Neutrophil (primary cell): ENCODE results near the gene SPECC1L.

Source experiments
- H3K27ac ChIP-seq: fragments of 200-600 bp; sonication (generic); 2 replicates; pipeline ENCODE4 v1.5.1; 2016; ENCODE audit warnings: mild to moderate bottlenecking, moderate library complexity
- H3K27me3 ChIP-seq: fragments of 200-600 bp; sonication (generic); 2 replicates; pipeline ENCODE4 v1.6.0; 2016; ENCODE audit warnings: mild to moderate bottlenecking
- H3K36me3 ChIP-seq: fragments of 200-600 bp; sonication (generic); 2 replicates; pipeline ENCODE4 v1.5.1; 2017
- H3K4me1 ChIP-seq, 2 experiments: fragments of 200-600 bp in 1 of 2; sonication (generic) in 1 of 2; 1 replicate in 1 of 2; 2 replicates in 1 of 2; pipeline versions ENCODE4 v1.5.1 to v1.6.1; 2013 to 2016; ENCODE audit warnings: low read depth in 1 of 2, low read length in 1 of 2, mild to moderate bottlenecking in 1 of 2, moderate library complexity in 1 of 2; ENCODE audit not compliant: control insufficient read depth in 1 of 2, insufficient read depth in 1 of 2
- H3K4me3 ChIP-seq, 2 experiments: fragments of 200-600 bp in 1 of 2; sonication (generic) in 1 of 2; 1 replicate in 1 of 2; 2 replicates in 1 of 2; pipeline ENCODE4 v1.5.1; 2013 to 2016; ENCODE audit warnings: low read depth in 1 of 2, low read length in 1 of 2, mild to moderate bottlenecking in 1 of 2, moderate library complexity in 1 of 2
- H3K9me3 ChIP-seq: fragments of 200-600 bp; sonication (generic); 2 replicates; pipeline ENCODE4 v1.5.1; 2016
- CTCF ChIP-seq: fragments of 200-600 bp; sonication (generic); IDR thresholded peaks from 2 replicates; pipeline ENCODE4 v1.5.1; 2016; ENCODE audit warnings: antibody characterized with exemption

SPECC1L gene

GRCh38 chr22:24361976-24362646, 91.5 kb downstream of the SPECC1L start:
- TF ChIP-seq CTCF: no peak
- H3K4me3 ChIP-seq: no peak overlapping the region
- H3K27me3 ChIP-seq: no peaks in the 10 kb centered on the region
- H3K9me3 ChIP-seq: no peaks in the 10 kb centered on the region
- H3K27ac ChIP-seq: no peak overlapping the region
- peaks cover 66% of the 10 kb centered on the region for H3K36me3 ChIP-seq
- no peaks in the 10 kb centered on the region for H3K4me1 ChIP-seq

- H3K36me3 ChIP-seq: peaks cover 75% of the 10 kb centered on the region
- H3K27me3 ChIP-seq: no peaks in the 10 kb centered on the region
- TF ChIP-seq CTCF: no peak
- H3K4me1 ChIP-seq: no peaks in the 10 kb centered on the region
- H3K27ac ChIP-seq: no peak overlapping the region
- H3K9me3 ChIP-seq: no peaks in the 10 kb centered on the region
- H3K4me3 ChIP-seq: no peak overlapping the region
Observed at GRCh38 chr22:24363243-24363642, 92.6 kb downstream of the SPECC1L start.

- Histone ChIP-seq H3K27ac (no peak overlapping the region), H3K36me3 (peaks cover 95% of the 10 kb centered on the region), H3K4me1 (no peaks in the 10 kb centered on the region), H3K4me3 (no peak overlapping the region), H3K27me3 (no peaks in the 10 kb centered on the region), H3K9me3 (no peaks in the 10 kb centered on the region)
- no peak for TF ChIP-seq CTCF
Observed at GRCh38 chr22:24366701-24367100, 96.1 kb downstream of the SPECC1L start.

GRCh38 chr22:24367841-24368240, 97.2 kb downstream of the SPECC1L start:
- H3K9me3 ChIP-seq: no peaks in the 10 kb centered on the region
- H3K4me1 ChIP-seq: no peaks in the 10 kb centered on the region
- TF ChIP-seq CTCF: no peak
- H3K27me3 ChIP-seq: no peaks in the 10 kb centered on the region
- no peak overlapping the region for H3K27ac ChIP-seq
- H3K4me3 ChIP-seq: no peak overlapping the region
- peaks cover 98% of the 10 kb centered on the region for H3K36me3 ChIP-seq

- no peak overlapping the region for H3K4me3 ChIP-seq
Observed at GRCh38 chr22:24370401-24370800, 99.8 kb downstream of the SPECC1L start.

More at GRCh38 chr22:24370401-24370800, 99.8 kb downstream of the SPECC1L start:
- TF ChIP-seq CTCF: no peak
- H3K9me3 ChIP-seq: no peaks in the 10 kb centered on the region
- H3K27ac ChIP-seq: no peak overlapping the region
- peaks cover 74% of the 10 kb centered on the region for H3K36me3 ChIP-seq
- H3K27me3 ChIP-seq: no peaks in the 10 kb centered on the region
- H3K4me1 ChIP-seq: no peaks in the 10 kb centered on the region
